Loucy (cell line): ENCODE data around the gene FCN3.
A peak's percentile ranks its signal among the peaks of the same experiment; 100 is the strongest.
"Not testable (repeated sequence)": the region's sequence is repeated elsewhere in the genome, so short reads cannot be mapped to it uniquely, and the experiment has no call there.

Source experiments
- H2AFZ ChIP-seq: fragments of 200-600 bp; sonication (generic); 2 replicates; pipeline ENCODE4 v1.6.0; 2016; ENCODE audit warnings: antibody characterized with exemption, mild to moderate bottlenecking, low read length, moderate library complexity
- H3F3A ChIP-seq: fragments of 200-600 bp; 2 replicates; pipeline ENCODE4 v1.6.0; 2016; ENCODE audit warnings: antibody characterized with exemption, low read depth, mild to moderate bottlenecking
- H3K27me3 ChIP-seq: fragments of 200-600 bp; sonication (generic); 2 replicates; pipeline ENCODE4 v1.6.1; 2014; ENCODE audit warnings: low read length, mild to moderate bottlenecking; ENCODE audit not compliant: insufficient read depth, poor library complexity, severe bottlenecking
- H3K36me3 ChIP-seq: fragments of 200-600 bp; sonication (generic); 2 replicates; pipeline ENCODE4 v1.6.1; 2016; ENCODE audit warnings: low read length; ENCODE audit not compliant: insufficient read depth
- H3K4me1 ChIP-seq: fragments of 200-600 bp; sonication (generic); 2 replicates; pipeline ENCODE4 v1.5.1; 2014; ENCODE audit warnings: low read length, mild to moderate bottlenecking; ENCODE audit not compliant: insufficient read depth, poor library complexity, severe bottlenecking
- H3K4me2 ChIP-seq: fragments of 200-600 bp; sonication (generic); 2 replicates; pipeline ENCODE4 v1.6.0; 2014; ENCODE audit warnings: antibody characterized with exemption, low read length, low read depth, mild to moderate bottlenecking; ENCODE audit not compliant: poor library complexity, severe bottlenecking
- H3K4me3 ChIP-seq: fragments of 200-600 bp; sonication (generic); 2 replicates; pipeline ENCODE4 v1.5.1; 2014; ENCODE audit warnings: low read length, mild to moderate bottlenecking, mixed read lengths; ENCODE audit not compliant: poor library complexity, severe bottlenecking
- H3K79me2 ChIP-seq: fragments of 200-600 bp; sonication (generic); 2 replicates; pipeline ENCODE4 v1.6.1; 2014; ENCODE audit warnings: low read length; ENCODE audit not compliant: insufficient read depth
- H3K9ac ChIP-seq: fragments of 200-600 bp; sonication (generic); 2 replicates; pipeline ENCODE4 v1.6.0; 2014; ENCODE audit warnings: mild to moderate bottlenecking, low read depth, low read length, moderate library complexity; ENCODE audit not compliant: poor library complexity, severe bottlenecking
- H3K9me2 ChIP-seq: fragments of 200-600 bp; sonication (generic); replicated peaks from 2 replicates; pipeline ENCODE4 v1.6.1; 2016; ENCODE audit warnings: low read depth, low read length, mixed read lengths
- H3K9me3 ChIP-seq: fragments of 200-600 bp; sonication (generic); 2 replicates; pipeline ENCODE4 v1.6.1; 2014; ENCODE audit warnings: mild to moderate bottlenecking, antibody characterized with exemption, low read length, low read depth; ENCODE audit not compliant: insufficient read depth
- H4K20me1 ChIP-seq: fragments of 200-600 bp; sonication (generic); 2 replicates; pipeline ENCODE4 v1.6.0; 2014; ENCODE audit warnings: antibody characterized with exemption, low read length, mild to moderate bottlenecking; ENCODE audit not compliant: insufficient read depth, poor library complexity, severe bottlenecking
- CTCF ChIP-seq: fragments of 200-600 bp; sonication (generic); conservative IDR thresholded peaks from 2 replicates; pipeline ENCODE4 v1.5.1; 2014; ENCODE audit warnings: mild to moderate bottlenecking, antibody characterized with exemption, low read length
- EZH2phosphoT487 ChIP-seq: fragments of 200-600 bp; IDR thresholded peaks from 2 replicates; pipeline ENCODE4 v1.6.1; 2018; ENCODE audit warnings: antibody characterized with exemption, mild to moderate bottlenecking, moderate library complexity, borderline replicate concordance

The FCN3 gene

DNA sequence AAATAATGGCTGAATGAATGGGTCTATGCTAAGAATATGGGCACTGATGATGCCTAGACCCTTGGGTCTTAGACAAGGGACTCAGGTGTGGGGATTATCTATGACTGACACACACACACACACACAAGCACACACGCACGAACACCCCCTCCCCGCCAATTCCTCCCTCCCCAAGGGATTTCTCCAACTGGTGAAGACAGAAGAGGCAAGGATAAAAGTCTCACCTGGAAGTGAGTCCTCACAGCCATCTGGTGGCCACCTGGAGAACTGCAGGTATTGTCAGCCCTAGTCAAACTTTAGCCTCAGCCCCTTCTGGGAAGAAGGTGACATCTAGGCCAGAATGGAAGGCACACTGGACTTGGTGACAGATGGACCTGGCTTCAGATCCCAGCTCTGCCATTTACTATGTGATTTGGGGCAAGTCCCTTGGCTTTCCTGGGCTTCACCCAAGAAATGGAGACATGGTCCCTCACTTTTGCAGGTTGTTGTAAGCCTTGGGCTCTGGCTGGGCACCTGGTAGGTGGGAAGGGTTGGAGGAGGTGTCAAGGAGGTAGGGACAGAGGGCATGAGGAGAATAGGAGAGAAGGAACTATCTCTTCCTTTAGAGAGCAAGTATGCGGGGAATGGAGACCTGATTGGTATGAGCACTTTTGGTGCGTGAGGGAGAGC is 13.8 kb upstream of the FCN3 start:
- Histone ChIP-seq H3K9ac (no peak overlapping the region), H3K27me3 (no peaks in the 10 kb centered on the region), H3K9me3 (no peaks in the 10 kb centered on the region), H3K4me2 (no peak overlapping the region), H4K20me1 (no peaks in the 10 kb centered on the region), H3K79me2 (no peaks in the 10 kb centered on the region), H3K36me3 (no peaks in the 10 kb centered on the region), H3K4me3 (no peak overlapping the region), H3K9me2 (no peaks in the 10 kb centered on the region), H2AFZ (no peak overlapping the region), H3K4me1 (peaks cover 11% of the 10 kb centered on the region), H3F3A (no peaks in the 10 kb centered on the region)
- peak; percentile 97 for TF ChIP-seq CTCF
- TF ChIP-seq EZH2phosphoT487, result no peak

DNA sequence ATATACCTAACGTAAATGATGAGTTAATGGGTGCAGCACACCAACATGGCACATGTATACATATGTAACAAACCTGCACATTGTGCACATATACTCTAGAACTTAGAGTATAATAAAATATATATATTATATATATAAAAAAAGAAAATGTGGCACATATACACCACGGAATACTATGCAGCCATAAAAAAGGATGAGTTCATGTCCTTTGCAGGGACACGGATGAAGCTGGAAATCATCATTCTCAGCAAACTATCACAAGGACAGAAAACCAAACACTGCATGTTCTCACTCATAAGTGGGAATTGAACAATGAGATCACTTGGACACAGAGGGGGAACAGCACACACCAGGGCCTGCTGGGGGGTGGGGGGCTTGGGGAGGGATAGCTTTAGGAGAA is 10.2 kb upstream of the FCN3 start:
- H2AFZ ChIP-seq, H3K27me3 ChIP-seq, H3K9ac ChIP-seq, H3F3A ChIP-seq, H3K4me1 ChIP-seq, H3K79me2 ChIP-seq, H3K4me2 ChIP-seq, H3K9me3 ChIP-seq, H3K9me2 ChIP-seq, H4K20me1 ChIP-seq, H3K36me3 ChIP-seq, H3K4me3 ChIP-seq: not testable (repeated sequence)

GRCh38 chr1:27383661-27384060 is 9.0 kb upstream of the FCN3 start:
- Histone ChIP-seq H3K4me1 (no peaks in the 10 kb centered on the region), H3K4me2 (no peak overlapping the region)

More at GRCh38 chr1:27383661-27384060, 9.0 kb upstream of the FCN3 start:
- no peaks in the 10 kb centered on the region for H3K36me3 ChIP-seq
- H3F3A ChIP-seq, result no peaks in the 10 kb centered on the region
- TF ChIP-seq EZH2phosphoT487 (no peak), CTCF (no peak)
- H3K4me3 ChIP-seq, result no peak overlapping the region
- no peaks in the 10 kb centered on the region for H4K20me1 ChIP-seq
- no peaks in the 10 kb centered on the region for H3K79me2 ChIP-seq
- H2AFZ ChIP-seq, result no peak overlapping the region
- H3K27me3 ChIP-seq, result no peaks in the 10 kb centered on the region
- H3K9ac ChIP-seq, result no peak overlapping the region
- H3K9me3 ChIP-seq, result no peaks in the 10 kb centered on the region
- no peaks in the 10 kb centered on the region for H3K9me2 ChIP-seq
